Stimulated activated CD4-positive, alpha-beta T cell treated with anti-CD3 and anti-CD28 coated beads, Interleukin-2, amount 100 ng/mL, for 48 hours (primary cell): ENCODE data around the gene TGM5.

Experiments
- DNase-seq, 2 donors: peaks; one replicate each; pipeline ENCODE4 v3.0.0-alpha.2; 2020

Gene TGM5

DNA sequence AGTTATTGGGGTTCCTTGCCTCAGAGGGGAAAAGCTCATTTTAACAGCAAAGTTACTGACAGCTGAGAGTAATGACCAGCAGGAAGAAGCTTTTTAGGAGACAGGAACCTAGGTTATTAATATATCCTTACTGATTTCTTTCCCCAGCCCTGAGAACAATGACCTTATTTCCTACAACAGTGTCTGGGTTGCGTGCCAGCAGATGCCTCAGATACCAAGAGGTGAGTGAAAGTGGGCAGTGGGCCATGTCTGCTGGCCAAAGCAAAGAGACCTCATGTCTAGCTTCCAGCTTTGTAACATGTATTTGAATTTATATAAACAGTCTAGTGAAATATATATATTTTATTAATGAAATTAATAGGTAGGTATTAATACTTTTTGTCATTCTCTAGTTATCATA is 76.5 kb downstream of the TGM5 start:
- no peak for DNase-seq

DNA sequence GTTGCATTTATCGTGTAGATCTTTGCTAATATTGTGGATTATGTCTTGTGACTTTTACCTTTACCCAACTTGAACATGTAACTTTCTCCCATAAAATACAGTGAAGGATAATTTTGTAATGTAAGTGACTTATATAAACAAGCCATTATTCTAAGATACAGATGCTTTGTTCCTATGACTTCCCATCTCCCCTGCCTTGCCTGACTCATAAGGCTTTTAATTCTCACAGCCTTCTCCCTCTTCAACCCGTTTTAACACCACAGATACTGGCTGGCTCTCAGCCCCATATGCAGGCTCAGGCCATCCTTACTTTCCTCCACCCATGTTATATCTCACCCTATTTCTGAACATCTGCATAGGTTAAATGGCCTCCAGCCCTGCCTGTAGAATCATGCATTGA is 77.4 kb downstream of the TGM5 start:
- no peak for DNase-seq

DNA sequence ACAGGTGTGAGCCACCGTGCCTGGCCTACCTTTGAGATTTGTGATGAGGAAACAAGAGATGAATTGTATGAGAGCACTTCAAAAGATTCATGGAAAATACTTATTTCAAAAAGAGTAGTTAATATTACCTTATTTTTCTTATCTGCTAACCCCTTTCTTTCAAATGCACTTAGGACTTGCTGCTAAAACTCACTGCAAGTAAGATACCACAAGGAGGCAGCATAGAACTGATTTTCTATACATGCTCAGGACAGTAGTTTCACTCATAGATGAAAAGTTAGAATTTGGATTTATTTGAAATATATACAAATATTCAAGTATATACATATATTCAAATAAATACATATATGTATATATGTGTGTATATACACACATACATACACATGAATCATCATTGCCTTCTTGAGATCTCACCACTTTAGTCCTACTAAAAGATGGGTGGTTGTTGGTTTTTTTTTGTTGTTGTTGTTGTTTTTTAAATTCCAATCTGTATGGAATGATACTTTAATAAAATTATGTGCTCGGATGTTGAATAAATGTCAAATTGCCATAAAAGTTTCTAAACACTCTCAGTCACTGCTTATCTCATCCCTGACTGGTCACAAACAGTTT is 79.1 kb downstream of the TGM5 start:
- DNase-seq: no peak

DNA sequence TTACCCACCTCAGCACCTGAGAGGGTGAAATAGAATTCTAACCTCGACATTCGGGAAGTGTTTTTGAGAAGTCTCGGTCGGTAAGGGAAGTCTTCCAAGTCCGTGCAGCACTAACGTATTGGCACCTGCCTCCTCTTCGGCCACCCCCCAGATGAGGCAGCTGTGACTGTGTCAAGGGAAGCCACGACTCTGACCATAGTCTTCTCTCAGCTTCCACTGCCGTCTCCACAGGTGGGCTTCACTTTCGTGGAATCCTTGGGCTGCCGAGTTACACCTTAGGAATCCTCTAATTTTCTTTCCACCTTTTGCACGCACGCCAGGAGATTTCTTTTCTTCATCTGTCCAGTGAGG is 80.8 kb downstream of the TGM5 start:
- peak in 1 of 2 donors; percentile 7 for DNase-seq

DNA sequence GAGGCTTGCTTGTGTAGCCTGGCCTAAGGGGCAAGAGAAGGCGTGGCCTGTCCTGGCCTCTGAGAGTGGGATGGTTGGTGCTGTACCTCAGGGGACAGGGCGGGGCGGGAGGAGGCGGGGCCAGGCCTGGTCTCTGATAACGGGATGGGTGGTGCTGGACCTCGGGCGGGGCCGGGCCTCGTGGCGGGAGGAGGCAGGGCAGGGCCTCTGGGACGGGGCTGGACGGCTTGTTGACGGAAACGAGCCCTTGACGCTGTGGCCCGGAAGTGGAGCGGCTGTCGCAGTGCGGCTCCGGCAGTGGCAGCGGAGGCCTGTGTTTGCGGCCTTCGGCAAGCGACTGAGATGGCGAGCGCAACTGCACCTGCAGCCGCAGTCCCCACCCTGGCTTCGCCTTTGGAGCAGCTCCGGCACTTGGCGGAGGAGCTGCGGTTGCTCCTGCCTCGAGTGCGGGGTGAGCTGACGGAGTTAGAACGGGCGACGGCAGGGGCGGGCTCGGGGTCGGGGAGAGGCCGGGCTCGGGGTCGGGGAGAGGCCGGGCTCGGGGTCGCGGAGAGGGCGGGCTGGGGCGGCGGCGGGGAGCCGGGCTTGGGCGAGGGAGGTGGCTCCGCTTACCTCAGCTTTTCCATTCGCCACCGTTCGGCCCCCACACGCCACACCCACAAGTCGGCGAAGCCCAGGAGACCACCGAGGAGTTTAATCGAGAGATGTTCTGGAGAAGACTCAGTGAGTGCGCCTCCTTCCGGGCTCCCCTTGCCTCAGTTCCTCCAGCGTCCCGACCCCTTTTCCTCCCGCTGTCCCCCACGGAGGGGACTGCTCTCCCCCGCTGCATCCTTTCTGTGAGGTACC is 81.3 kb downstream of the TGM5 start, which contains the start of gene CCNDBP1:
TSS of gene CCNDBP1 (plus strand) at position 247 of the 846 bp plus-strand sequence. CDS start at position 343, 96 bp downstream.
- DNase-seq: peak; percentile 83 to 87

DNA sequence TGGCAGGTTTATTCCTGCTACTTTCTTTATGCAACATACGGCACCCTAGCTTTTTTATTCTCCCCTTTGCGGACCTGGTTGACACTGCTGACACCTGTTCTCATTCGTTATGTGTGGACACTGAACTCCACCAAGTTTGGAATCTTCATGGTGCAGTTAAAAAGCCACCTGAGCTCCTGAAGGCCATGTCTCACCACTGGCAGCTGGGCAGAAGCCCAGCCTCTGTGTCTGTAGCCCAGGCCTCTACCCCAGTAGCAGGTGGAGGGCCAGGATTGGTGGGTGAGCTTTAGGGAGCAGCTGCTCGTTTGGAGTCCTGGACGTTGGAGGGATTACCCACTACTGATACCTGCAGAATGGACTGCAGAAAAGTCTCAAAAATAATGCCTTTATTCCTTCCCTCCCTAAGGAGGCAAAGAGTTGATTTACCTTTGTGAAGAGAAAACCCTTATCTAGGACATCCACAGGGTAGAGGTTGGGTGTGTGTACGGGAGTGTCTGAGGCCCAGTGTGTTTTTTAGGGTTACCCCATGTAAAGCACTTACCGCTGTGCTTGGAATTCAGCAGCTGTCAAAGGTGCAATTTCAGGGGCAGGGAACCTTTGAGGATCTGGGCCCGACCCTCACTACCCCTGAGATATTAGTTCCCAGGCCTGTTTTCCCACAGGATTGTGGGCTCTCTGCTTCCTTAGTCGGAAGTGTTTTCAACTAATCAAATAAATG is 82.2 kb downstream of the TGM5 start:
- no peak for DNase-seq

DNA sequence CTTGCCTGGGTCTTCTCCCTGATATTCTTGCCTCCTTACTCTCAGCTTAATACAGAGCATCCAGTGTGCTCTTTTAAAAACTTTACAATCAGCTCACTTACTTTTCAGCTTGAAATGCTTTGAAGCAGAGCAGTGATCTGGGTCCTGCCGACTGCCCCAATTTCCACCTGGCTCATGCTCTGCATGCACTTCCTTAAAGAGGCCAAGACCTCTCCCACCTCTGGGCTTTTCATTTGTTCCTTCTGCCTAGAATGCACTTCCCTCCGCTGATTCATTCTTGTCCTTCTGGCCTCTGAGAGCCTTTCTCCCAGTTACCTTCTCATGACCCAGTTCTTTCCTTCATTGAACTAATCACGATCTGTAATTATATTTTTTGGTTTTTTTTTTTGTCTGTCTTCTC is 83.5 kb downstream of the TGM5 start:
- DNase-seq: no peak
